GM19397 (cell line): Measurements from ENCODE around the gene OSTN.
"Not testable (repeated sequence)": the region's sequence is repeated elsewhere in the genome, so short reads cannot be mapped to it uniquely, and the experiment has no call there.

Experiments
- ATAC-seq: cut with Tn5 transposase; IDR thresholded peaks from one replicate; pipeline ENCODE4 v1.9.1; 2021; ENCODE audit warnings: mild to moderate bottlenecking, moderate library complexity; ENCODE audit not compliant: unreplicated experiment

OSTN gene, protein sequence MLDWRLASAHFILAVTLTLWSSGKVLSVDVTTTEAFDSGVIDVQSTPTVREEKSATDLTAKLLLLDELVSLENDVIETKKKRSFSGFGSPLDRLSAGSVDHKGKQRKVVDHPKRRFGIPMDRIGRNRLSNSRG

DNA sequence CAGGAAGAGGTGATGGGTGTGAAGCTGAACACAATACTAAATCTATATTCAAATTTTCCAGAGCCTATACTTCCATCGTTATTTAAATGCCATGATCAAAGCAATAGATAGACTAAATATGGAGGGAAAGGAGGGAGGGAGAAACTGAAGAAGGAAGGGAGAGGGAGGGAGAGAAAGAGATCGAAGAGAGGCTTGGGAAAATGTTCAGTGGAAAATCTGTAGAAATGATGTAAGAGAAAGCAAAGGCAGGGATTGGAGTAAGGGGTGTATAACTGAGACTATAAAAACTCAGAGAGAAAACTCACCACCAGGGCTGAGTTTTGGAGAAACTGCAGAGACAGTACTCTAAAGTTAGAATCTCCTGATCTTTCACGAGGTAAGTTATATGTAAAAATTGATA lies at the start of gene OSTN:
TSS of gene OSTN (plus strand) at position 310 of the 400 bp plus-strand sequence. CDS start 13,292 bp downstream, outside the sequence.
- ATAC-seq: no peak

DNA sequence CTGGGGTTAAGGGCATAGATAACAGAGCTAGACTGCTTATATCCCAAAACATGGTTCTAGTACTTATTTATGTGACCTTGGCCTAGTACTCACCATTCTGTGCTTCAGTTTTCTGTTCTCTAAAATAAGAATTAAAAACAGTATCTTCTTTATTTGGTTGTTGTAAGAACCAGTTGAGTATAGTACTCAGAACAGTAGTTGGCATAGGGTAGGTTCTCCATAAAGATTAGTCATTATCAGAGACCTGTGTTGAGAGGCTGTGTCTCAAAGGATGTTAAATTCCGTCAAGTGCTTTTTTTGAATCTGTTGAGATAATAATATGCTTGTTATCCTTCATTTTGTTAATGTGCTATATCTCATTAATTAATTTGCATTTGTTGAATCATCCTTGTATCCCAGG lies 47.4 kb upstream of the OSTN start:
- ATAC-seq: no peak

DNA sequence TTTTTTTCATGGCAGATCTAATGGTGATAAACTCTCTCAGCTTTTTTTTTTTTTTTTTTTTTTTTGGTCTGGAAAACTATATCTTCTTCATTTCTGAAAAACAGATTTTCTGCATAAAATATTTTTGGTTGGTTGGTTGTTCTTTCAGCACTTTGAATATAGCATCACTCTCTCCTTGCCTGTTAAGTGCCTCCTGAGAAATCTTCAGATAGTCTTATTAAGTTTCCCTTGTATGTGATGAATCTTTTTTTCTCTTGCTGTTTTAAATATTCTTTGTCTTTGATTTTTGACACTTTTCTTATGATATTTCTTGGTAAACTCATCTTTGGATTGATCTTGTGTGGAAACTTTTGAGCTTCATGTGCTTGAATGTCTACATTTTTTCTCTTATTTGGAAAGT lies 44.2 kb upstream of the OSTN start:
- ATAC-seq: no peak

DNA sequence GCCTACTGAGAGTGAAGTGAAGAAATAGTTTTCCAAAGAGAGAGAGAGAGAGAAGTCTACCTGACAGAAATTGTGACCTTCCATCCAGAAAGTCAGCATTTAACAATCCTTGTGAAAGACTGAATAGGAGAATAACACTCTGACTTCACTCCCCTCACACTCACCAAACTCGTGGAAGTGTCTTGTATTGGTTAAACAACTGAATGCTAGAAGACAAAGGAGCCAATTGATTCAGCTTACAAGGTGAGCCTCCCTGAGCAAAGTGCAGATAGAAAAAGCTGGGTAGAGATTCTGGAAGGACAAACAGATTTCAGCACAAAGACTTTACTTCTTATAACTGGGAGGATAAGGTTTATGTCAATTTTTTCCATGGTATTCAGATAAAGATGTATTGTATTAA lies 40.8 kb upstream of the OSTN start:
- no peak for ATAC-seq

DNA sequence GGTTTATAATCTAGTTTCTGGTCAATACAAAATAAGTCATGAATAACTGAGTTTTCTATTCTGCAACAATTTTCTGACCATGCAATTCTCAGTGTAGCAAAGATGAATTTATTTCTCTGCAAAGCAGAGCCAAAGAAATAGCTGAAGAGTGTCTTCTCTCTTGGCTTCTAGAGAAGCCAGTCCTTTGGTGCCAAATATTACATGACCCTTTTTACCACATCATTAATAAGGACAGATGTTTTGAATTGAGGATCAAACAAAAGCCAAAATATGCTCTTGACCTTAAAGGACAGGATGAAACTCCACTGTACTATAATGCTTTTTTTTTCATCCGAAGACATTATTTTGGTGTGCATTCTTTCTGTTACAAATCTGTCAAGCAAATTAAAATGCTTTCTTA lies 40.2 kb upstream of the OSTN start:
- ATAC-seq: no peak

DNA sequence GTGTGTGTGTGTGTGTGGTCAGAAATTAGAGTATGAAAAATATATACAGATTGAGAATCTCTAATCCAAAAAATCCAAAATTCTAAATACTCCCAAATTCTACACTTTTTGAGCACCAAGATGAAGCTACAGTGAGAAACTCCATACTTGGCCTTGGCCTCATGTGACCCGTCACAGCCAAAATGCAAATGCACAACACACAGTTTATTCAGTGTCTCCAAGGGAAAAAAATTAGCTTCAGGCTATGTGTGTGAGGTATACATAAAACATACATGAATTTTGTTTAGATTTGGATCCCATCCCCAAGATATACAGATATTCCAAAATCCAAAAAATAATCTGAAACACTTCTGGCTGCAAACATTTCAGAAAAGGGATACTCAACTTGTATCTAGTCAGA lies 33.2 kb upstream of the OSTN start:
- no peak for ATAC-seq

DNA sequence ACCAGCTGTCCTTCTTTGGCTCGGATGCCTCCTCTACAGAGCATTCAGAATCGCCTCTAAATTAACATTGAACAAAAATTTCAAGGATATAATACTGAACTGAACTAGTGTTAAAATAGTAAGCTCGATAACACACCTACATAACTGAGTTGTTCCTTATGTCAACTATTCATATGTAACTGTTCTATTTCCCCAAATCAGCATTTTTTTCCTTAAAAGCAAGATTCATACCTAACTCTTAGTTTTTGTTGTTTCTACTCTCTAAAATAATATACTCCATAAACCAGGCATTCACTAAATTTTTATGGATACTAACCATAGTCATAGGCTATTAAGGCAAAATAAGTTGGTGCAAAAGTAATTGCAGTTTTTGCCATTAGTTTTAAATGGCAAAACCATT lies 32.7 kb upstream of the OSTN start:
- no peak for ATAC-seq

DNA sequence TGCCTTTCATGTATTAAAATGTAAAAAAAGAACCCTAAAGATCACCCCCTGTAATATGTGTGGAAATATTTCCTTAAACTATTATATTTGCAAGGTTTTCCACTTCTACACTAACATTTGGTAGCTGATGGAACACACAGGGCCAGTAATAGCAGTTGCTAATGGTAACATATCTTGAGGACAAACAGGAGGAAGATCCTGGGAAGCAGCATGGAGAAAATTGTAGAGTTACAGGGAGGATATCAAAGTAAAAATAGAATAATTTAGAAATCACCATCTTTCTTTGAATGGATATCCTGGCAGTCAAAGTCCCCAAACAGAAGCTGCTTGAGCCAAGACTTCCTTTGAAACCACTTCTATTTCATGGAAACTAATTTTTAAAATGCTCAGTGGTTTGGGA lies 29.5 kb upstream of the OSTN start:
- no peak for ATAC-seq

DNA sequence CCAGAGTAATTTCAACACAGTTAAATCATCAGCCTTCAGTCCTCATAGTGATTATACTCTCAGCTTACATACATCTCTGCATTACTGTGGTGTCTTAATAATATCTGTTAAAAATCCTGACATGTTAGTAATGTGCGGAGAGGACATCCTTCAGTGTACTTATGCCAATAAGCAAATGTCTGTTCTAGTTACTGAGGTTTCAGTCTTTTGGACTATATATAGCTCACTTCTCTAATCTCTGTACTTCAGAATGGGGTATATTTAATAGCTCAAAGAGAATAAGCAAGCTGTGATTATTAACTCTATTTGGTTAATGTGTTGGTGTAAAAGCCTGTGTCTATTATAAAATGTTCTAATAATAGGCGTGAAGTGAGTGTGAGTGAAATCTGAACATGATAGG lies 28.9 kb upstream of the OSTN start:
- ATAC-seq: no peak

DNA sequence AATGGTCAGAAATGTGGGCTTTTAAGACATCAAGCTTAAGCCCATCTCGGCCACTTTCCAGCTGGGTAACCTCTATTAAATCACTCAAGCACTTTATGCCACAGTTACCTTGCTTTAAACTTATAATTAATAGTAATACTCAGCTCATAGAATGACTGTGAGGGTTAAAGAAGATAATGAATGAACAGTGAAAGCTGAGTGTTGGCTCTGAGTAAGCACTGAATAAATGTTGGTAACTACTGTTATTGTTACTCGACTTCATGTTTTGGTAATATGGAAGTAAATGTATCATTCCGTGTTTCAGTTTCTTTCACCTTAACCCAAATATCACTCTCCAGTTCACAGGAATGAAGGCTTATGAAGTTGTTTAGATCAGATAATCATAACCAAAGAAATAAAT lies 23.9 kb upstream of the OSTN start:
- ATAC-seq: no peak

DNA sequence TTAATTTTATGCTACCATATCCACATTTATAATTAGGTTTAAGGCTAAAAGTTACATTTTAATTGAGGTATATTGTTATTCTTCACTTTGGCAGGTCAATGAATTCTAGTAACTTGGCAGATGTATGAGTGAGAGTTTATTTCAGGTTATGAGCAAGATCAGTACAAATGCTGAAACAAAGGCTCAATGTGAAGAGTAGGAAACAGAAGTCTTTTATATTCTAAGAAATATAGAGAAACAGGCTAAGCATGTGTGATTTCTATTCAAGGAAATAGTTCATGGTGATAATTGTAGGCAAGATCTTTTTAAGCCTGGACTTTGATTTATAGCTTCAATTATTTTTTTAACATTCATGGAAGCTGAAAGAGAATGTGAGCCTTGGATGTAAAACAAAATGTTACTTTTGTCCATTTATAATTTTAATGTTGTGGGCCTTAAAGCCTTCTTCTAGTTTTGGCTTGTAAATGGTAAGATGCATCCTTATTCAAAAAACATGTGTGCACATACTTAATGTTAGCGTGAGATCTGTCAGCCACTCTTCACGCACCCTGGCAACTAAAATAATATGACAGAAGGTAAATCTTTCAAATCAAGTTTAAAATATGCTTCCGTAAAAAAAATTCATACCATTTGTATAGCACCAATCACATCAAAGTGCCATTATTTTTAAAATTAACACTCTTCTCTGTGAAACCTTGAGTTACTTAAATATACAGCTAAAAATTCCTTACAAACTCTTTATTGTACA lies 22.8 kb upstream of the OSTN start:
- no peak for ATAC-seq

DNA sequence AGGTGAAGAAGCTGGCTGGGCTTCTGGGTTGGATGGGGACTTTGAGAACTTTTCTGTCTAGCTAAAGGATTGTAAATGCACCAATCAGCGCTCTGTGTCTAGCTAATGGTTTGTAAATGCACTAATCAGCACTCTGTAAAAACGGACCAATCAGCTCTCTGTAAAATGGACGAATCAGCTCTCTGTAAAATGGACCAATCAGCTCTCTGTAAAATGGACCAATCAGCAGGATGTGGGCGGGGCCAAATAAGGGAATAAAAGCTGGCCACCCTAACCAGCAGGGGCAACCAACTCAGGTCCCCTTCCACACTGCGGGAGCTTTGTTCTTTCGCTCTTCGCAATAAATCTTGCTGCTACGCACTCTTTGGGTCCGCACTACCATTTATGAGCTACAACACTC lies 13.7 kb upstream of the OSTN start:
- ATAC-seq: not testable (repeated sequence)

DNA sequence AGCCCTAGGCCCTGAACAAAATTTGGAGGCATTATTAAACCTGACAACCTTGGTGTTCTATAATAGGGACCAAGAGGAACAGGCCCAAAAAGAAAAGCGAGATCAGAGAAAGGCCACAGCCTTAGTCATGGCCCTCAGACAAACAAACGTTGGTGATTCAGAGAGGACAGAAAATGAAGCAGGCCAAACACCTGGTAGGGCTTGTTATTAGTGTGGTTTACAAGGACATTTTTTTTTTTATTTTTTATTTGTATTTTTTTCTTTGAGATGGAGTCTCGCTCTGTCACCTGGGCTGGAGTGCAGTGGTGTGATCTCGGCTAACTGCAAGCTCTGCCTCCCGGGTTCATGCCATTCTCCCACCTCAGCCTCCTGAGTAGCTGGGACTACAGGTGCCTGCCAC lies 10.8 kb upstream of the OSTN start:
- not testable (repeated sequence) for ATAC-seq

DNA sequence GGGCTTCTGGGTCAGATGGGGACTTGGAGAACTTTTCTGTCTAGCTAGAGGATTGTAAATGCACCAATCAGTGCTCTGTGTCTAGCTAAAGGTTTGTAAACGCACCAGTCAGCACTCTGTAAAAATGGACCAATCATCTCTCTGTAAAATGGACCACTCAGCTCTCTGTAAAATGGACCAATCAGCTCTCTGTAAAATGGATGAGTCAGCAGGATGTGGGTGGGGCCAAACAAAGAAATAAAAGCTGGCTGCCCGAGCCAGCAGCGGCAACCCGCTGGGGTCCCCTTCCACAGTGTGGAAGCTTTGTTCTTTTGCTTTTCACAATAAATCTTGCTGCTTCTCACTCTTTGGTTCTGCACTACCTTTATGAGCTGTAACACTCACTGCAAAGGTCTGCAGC lies 6.8 kb upstream of the OSTN start:
- ATAC-seq: not testable (repeated sequence)

DNA sequence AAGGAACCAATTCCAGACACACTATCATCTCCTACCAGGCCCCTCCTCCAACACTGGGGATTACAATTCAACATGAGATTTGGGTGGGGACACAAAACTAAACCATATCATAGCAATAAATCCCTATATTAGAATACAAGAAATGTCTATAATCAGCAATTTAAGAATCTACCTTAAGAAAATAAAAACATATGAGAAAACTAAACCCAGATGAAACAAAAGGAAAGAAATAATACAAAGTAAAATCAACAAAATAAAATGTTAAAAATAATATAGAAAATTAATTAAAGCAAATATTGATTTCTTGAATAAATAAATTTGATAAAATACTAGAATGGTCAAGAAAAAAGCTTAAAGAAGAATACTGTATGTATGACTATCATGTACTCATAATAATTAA lies 6.1 kb upstream of the OSTN start:
- ATAC-seq: no peak

DNA sequence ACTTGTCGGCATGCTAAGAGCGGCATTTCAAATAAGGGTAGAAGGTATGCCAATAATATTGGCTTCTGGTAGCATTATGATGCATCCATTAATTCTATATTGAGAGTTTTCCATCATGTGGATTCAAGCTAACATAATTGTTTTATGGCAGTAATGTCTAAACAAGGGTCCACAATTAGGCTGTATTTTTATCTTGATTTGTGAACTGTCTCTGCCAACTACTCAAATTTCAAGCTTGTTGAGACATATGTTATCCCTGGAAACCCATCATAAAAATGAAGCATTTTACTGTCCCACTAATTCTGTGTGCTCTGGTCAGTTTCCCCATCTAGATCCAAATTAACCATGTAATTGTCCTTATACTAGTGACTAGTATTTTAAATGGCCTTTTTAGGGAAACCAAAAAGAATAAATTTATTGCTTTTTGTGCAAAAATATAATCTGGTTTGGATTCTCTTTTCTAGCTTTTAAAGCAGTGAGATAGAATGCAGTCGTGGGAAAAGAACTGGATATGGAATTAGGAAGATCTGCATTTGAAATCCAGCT lies 1.2 kb upstream of the OSTN start:
- ATAC-seq: no peak

DNA sequence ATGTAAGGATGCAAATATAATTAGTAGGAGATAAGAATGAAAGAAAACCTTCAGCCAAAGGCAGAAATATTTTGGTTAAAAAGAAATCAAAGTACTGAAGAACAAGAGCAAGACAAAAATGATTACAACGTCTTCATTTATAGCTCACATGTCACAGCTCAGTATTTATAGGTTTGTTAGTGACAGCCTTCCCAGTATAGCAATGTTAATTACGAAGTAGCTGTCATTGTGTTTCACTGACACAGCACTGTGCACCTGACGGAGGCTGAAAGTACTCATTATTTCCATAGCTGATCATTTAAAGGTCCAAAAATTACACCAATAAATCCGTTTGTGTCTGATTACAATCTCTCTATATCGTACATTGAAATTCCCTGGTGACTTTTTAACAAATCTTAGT lies 561 bp upstream of the OSTN start:
- no peak for ATAC-seq

DNA sequence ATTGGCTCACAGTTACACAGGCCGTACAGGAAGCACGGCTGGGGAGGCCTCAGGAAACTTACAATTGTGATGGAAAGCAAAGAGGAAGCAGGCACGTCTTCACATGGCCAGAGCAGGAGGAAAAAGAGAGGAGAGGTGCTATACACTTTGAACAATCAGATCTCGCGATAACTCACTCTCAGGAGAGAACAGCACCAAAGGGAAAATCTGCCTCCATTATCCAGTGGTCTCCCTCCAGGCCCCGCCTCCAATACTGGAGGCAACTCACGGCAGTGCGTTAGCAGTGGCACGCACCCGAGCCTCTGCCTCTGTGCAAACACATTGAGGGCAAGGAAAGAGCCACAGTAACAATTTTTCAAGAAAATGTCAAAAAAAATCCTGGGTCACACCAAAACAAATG lies 11.0 kb downstream of the OSTN start:
- ATAC-seq: no peak

DNA sequence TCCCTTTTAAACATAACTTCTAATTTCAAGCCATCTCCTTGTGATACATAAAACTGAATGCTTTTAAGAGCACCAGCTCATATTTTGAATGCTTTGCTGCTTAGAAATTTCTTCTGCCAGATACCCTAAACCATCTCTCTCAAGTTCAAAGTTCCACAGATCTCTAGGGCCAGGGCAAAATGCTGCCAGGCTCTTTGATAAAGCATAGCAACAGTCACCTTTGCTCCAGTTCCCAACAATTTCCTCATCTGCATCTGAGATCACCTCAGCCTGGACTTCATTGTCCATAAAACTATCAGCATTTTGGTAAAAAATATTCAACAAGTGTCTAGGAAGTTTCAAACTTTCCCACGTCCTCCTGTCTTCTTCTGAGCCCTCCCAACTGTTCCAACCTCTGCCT lies 17.5 kb downstream of the OSTN start:
- no peak for ATAC-seq

DNA sequence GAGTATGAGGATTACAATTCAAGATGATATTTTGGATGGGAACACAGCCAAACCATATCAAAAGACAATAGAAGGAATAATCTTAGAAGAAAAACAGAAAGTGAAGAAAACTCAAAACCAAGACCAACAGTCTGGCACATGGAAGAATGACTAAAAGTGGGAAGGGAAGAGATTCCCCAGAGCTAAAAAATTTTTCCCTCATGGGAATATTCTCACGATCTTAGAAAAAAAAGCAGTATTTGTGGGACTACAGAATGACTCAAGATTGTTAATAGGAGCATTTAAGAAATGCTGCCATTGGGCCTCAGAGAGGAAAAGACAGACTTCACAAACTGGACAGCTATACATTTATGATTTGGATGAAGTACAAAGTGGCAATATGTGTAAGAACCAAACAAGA lies 18.3 kb downstream of the OSTN start:
- no peak for ATAC-seq

DNA sequence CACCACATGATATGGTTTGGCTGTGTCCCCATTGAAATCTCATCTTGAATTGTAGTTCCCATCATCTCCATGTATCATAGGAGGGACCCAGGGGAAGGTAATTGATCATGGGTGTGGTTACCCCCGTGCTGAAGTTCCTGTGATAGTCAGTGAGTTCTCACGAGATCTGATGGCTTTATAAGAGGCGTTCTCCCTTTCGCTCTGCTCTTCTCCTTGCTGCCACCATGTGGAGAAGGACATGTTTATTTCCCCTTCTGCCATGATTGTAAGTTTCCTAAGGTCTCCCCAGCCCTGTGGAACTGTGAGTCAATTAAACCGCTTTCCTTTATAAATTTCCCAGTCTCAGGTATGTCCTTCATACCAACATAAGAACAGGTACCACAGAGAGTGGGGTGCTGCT lies 21.9 kb downstream of the OSTN start:
- ATAC-seq: no peak

DNA sequence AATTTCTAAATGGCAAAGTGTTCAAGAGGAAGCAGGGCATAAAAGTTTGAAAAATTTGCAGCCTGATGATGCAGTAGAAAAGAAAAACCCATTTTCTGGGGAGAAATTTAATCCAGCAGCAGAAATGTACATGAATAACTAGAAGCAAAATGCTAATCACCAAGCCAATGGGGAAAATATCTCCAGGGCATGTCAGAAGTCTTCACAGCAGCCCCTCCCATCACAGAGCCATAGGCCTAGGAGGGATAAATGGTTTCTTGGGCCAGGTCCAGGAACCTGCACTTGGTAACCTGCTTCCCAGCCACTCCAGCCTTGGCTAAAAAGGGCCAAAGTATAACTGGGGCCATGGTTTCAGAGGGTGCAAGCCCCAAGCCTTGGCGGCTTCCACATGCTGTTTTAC lies 22.6 kb downstream of the OSTN start:
- no peak for ATAC-seq

DNA sequence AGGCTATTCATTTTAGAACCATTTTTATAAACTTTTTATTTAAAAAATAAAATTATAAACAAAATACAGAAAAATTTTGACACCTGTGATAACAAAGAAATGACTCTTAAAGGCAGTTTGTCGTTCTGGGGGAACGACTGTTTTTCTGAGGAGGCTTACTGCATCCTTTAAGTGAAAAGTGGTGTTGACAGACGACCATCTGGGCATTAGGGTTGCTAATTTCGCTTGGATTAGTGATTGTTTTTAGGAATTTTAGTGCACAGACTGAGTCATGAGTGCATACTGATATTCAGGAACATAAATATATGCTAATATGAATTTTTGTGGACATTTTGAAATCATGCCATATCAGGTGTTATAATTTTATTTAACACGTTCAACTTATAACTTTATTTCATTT lies 28.5 kb downstream of the OSTN start:
- ATAC-seq: no peak
